ENCODE data around the gene ZSWIM9.

GRCh38 chr19:48139053-48139452, 31.4 kb upstream of the ZSWIM9 start:
- TF ChIP-seq, protein P1, sequence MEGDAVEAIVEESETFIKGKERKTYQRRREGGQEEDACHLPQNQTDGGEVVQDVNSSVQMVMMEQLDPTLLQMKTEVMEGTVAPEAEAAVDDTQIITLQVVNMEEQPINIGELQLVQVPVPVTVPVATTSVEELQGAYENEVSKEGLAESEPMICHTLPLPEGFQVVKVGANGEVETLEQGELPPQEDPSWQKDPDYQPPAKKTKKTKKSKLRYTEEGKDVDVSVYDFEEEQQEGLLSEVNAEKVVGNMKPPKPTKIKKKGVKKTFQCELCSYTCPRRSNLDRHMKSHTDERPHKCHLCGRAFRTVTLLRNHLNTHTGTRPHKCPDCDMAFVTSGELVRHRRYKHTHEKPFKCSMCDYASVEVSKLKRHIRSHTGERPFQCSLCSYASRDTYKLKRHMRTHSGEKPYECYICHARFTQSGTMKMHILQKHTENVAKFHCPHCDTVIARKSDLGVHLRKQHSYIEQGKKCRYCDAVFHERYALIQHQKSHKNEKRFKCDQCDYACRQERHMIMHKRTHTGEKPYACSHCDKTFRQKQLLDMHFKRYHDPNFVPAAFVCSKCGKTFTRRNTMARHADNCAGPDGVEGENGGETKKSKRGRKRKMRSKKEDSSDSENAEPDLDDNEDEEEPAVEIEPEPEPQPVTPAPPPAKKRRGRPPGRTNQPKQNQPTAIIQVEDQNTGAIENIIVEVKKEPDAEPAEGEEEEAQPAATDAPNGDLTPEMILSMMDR (IDR thresholded peaks at IDR 0.05 in 4 of 5, conservative IDR thresholded peaks at IDR 0.05 in 1 of 5) = no peak
- no peak for TF ChIP-seq POLR2A (IDR thresholded peaks at IDR 0.05)
